Astrocyte (in vitro differentiated cells and primary cell): Measurements from ENCODE around the gene AP3S2. TPM values are rescaled to one million over a fixed set of nuclear protein-coding genes. Genes with fewer than 3 reads are reported as not detected.
A peak's percentile ranks its signal among the peaks of the same experiment; 100 is the strongest.

Source experiments
- DNase-seq: peaks from one replicate; pipeline ENCODE4 v3.0.0-alpha.2; 2010; ENCODE audit warnings: low read depth
- FAIRE-seq: peaks from 2 replicates; lab custom pipeline; 2011; peaks lifted over from hg19 to GRCh38; lab: Jason Lieb, UNC
- H2AFZ ChIP-seq: 2 replicates; pipeline ENCODE4 v1.6.0; 2012; ENCODE audit warnings: low read depth, low read length, inconsistent platforms
- H3K27ac ChIP-seq: 2 replicates; pipeline ENCODE4 v1.5.1; 2011; ENCODE audit warnings: low read depth, low read length, inconsistent platforms
- H3K27me3 ChIP-seq: 2 replicates; pipeline ENCODE4 v1.6.0; 2011; ENCODE audit warnings: low read length, inconsistent platforms; ENCODE audit not compliant: insufficient read depth
- H3K36me3 ChIP-seq: 2 replicates; pipeline ENCODE4 v1.5.1; 2011; ENCODE audit warnings: low read length, inconsistent platforms; ENCODE audit not compliant: insufficient read depth
- H3K4me1 ChIP-seq: 2 replicates; pipeline ENCODE4 v1.5.1; 2011; ENCODE audit warnings: low read length, inconsistent platforms; ENCODE audit not compliant: insufficient read depth
- H3K4me2 ChIP-seq: 2 replicates; pipeline ENCODE4 v1.6.0; 2012; ENCODE audit warnings: low read length, inconsistent platforms
- H3K4me3 ChIP-seq: 2 replicates; pipeline ENCODE4 v1.5.1; 2011; ENCODE audit warnings: low read depth, mild to moderate bottlenecking, low read length, inconsistent platforms; ENCODE audit not compliant: insufficient read depth
- H3K79me2 ChIP-seq: 2 replicates; pipeline ENCODE4 v1.6.0; 2012; ENCODE audit warnings: mild to moderate bottlenecking, low read length, inconsistent platforms; ENCODE audit not compliant: insufficient read depth
- H3K9ac ChIP-seq: 2 replicates; pipeline ENCODE4 v1.6.0; 2012; ENCODE audit warnings: mild to moderate bottlenecking, low read length, inconsistent platforms
- H3K9me3 ChIP-seq: 2 replicates; pipeline ENCODE4 v1.5.1; 2012; ENCODE audit warnings: low read depth, mild to moderate bottlenecking, low read length, inconsistent platforms; ENCODE audit not compliant: insufficient read depth
- H4K20me1 ChIP-seq: 2 replicates; pipeline ENCODE4 v1.6.0; 2012; ENCODE audit warnings: low read length, inconsistent platforms; ENCODE audit not compliant: insufficient read depth
- H3K27ac Mint-ChIP-seq: one replicate; pipeline ENCODE4 v1.8.0; 2021; ENCODE audit warnings: mild to moderate bottlenecking, mixed read lengths; ENCODE audit not compliant: unreplicated experiment
- H3K27me3 Mint-ChIP-seq: one replicate; pipeline ENCODE4 v1.8.0; 2021; ENCODE audit warnings: low read depth, mixed read lengths; ENCODE audit not compliant: unreplicated experiment
- H3K36me3 Mint-ChIP-seq: one replicate; pipeline ENCODE4 v1.8.0; 2021; ENCODE audit warnings: low read depth, mixed read lengths; ENCODE audit not compliant: unreplicated experiment
- H3K4me1 Mint-ChIP-seq: one replicate; pipeline ENCODE4 v1.8.0; 2021; ENCODE audit warnings: low read depth, mixed read lengths; ENCODE audit not compliant: unreplicated experiment
- H3K4me3 Mint-ChIP-seq: one replicate; pipeline ENCODE4 v1.8.0; 2021; ENCODE audit warnings: mild to moderate bottlenecking, moderate library complexity, mixed read lengths; ENCODE audit not compliant: unreplicated experiment
- H3K9me3 Mint-ChIP-seq: one replicate; pipeline ENCODE4 v1.8.0; 2021; ENCODE audit warnings: mild to moderate bottlenecking, mixed read lengths; ENCODE audit not compliant: unreplicated experiment
- CTCF ChIP-seq: IDR thresholded peaks from 2 replicates; pipeline ENCODE4 v1.5.1; 2011; ENCODE audit warnings: low read depth, mild to moderate bottlenecking, inconsistent platforms, low read length, moderate library complexity; ENCODE audit not compliant: insufficient read depth
- EZH2 ChIP-seq: IDR thresholded peaks from 2 replicates; pipeline ENCODE4 v1.6.1; 2012; ENCODE audit warnings: mild to moderate bottlenecking, low read length, inconsistent platforms; ENCODE audit not compliant: insufficient read depth
- total RNA-seq: library from RNA; stranded (reverse); gene quantifications from 2 replicates; pipeline ENCODE4 v1.2.1, GENCODE V29; 2021

The AP3S2 gene
- total RNA-seq, 1 donor from 2014 or later: 41.2 TPM

- no peak for FAIRE-seq
- Histone ChIP-seq H3K4me2 (no peak overlapping the region), H3K4me3 (no peak overlapping the region), H3K9ac (no peak overlapping the region), H3K27ac (no peak overlapping the region), H3K4me1 (no peaks in the 10 kb centered on the region), H4K20me1 (no peaks in the 10 kb centered on the region), H3K27me3 (no peaks in the 10 kb centered on the region), H2AFZ (no peak overlapping the region), H3K36me3 (no peaks in the 10 kb centered on the region), H3K79me2 (no peaks in the 10 kb centered on the region), H3K9me3 (no peaks in the 10 kb centered on the region)
- Mint-ChIP-seq H3K4me3 (no peak overlapping the region), H3K27ac (no peak overlapping the region), H3K4me1 (peaks cover 2% of the 10 kb centered on the region), H3K36me3 (no peaks in the 10 kb centered on the region), H3K9me3 (no peaks in the 10 kb centered on the region), H3K27me3 (peaks cover 9% of the 10 kb centered on the region)
- DNase-seq: peak; percentile 45
- no peak for TF ChIP-seq CTCF
- no peak for TF ChIP-seq EZH2
Observed at GRCh38 chr15:89937365-89938350, 43.9 kb upstream of the AP3S2 start.

GRCh38 chr15:89936786-89937265 lies 43.0 kb upstream of the AP3S2 start:
- TF ChIP-seq CTCF (no peak), EZH2 (no peak)
- H3K4me3 Mint-ChIP-seq: no peak overlapping the region
- H3K36me3 ChIP-seq: no peaks in the 10 kb centered on the region
- FAIRE-seq (no peak), DNase-seq (no peak)
- H2AFZ ChIP-seq: no peak overlapping the region
- no peak overlapping the region for H3K27ac ChIP-seq
- no peak overlapping the region for H3K4me2 ChIP-seq
- H3K79me2 ChIP-seq: no peaks in the 10 kb centered on the region
- H3K9ac ChIP-seq: no peak overlapping the region
- H3K9me3 Mint-ChIP-seq: no peaks in the 10 kb centered on the region
- H3K27me3 ChIP-seq: peaks cover 2% of the 10 kb centered on the region
- H3K27ac Mint-ChIP-seq: no peak overlapping the region
- no peak overlapping the region for H3K4me3 ChIP-seq
- H3K27me3 Mint-ChIP-seq: peaks cover 15% of the 10 kb centered on the region
- H3K9me3 ChIP-seq: no peaks in the 10 kb centered on the region
- no peaks in the 10 kb centered on the region for H3K4me1 ChIP-seq
- H3K36me3 Mint-ChIP-seq: no peaks in the 10 kb centered on the region
- H3K4me1 Mint-ChIP-seq: peaks cover 2% of the 10 kb centered on the region
- H4K20me1 ChIP-seq: no peaks in the 10 kb centered on the region
